ENCODE measurements around the gene USP5. TPM values are rescaled to one million over a fixed set of nuclear protein-coding genes. Genes with fewer than 3 reads are reported as not detected.
"Not testable (repeated sequence)": the region's sequence is repeated elsewhere in the genome, so short reads cannot be mapped to it uniquely, and the experiment has no call there.

The USP5 gene
- total RNA-seq, 1 donor from 2014 or later = 146 TPM

GRCh38 chr12:6888360-6888759 lies 36.4 kb downstream of the USP5 start:
- Histone ChIP-seq H3K4me3 (ENCODE audit: insufficient read depth, low read depth, low read length) (no peak overlapping the region), H2AFZ (ENCODE audit: low read depth, low read length) (no peak overlapping the region), H4K20me1 (ENCODE audit: insufficient read depth, low read length) (no peaks in the 10 kb centered on the region), H3K9me3 (ENCODE audit: insufficient read depth, low read depth, low read length) (no peaks in the 10 kb centered on the region), H3K9ac (ENCODE audit: low read length) (no peak overlapping the region), H3K4me2 (ENCODE audit: low read length) (no peak overlapping the region), H3K4me1 (ENCODE audit: insufficient read depth, low read length) (peaks cover 12% of the 10 kb centered on the region), H3K79me2 (ENCODE audit: insufficient read depth, low read length) (no peaks in the 10 kb centered on the region), H3K27me3 (ENCODE audit: insufficient read depth, low read length) (no peaks in the 10 kb centered on the region), H3K27ac (ENCODE audit: low read depth, low read length) (no peak overlapping the region), H3K36me3 (ENCODE audit: insufficient read depth, low read length) (no peaks in the 10 kb centered on the region)
- Mint-ChIP-seq H3K4me3 (ENCODE audit: unreplicated experiment) (no peak overlapping the region), H3K36me3 (ENCODE audit: low read depth, unreplicated experiment) (peaks cover 8% of the 10 kb centered on the region), H3K9me3 (ENCODE audit: unreplicated experiment) (no peaks in the 10 kb centered on the region), H3K27ac (ENCODE audit: unreplicated experiment) (no peak overlapping the region), H3K27me3 (ENCODE audit: low read depth, unreplicated experiment) (no peaks in the 10 kb centered on the region), H3K4me1 (ENCODE audit: low read depth, unreplicated experiment) (peaks cover 2% of the 10 kb centered on the region)
- FAIRE-seq (no peak), DNase-seq (ENCODE audit: low read depth) (no peak)
- TF ChIP-seq CTCF (IDR thresholded peaks at IDR 0.05; ENCODE audit: insufficient read depth, low read depth, low read length) (no peak), EZH2 (IDR thresholded peaks at IDR 0.05; ENCODE audit: insufficient read depth, low read length) (no peak)

- not testable (repeated sequence) for H3K4me1 Mint-ChIP-seq (ENCODE audit: low read depth, unreplicated experiment); FAIRE-seq
These were observed 36.8 kb downstream of the USP5 start for GRCh38 chr12:6888794-6889193.

GRCh38 chr12:6889775-6890573 lies 38.0 kb downstream of the USP5 start:
- DNase-seq (ENCODE audit: low read depth); H3K4me1 Mint-ChIP-seq (ENCODE audit: low read depth, unreplicated experiment); H3K36me3 ChIP-seq (ENCODE audit: insufficient read depth, low read length); H2AFZ ChIP-seq (ENCODE audit: low read depth, low read length); H3K79me2 ChIP-seq (ENCODE audit: insufficient read depth, low read length); H3K27me3 ChIP-seq (ENCODE audit: insufficient read depth, low read length); H3K27me3 Mint-ChIP-seq (ENCODE audit: low read depth, unreplicated experiment); H4K20me1 ChIP-seq (ENCODE audit: insufficient read depth, low read length); H3K36me3 Mint-ChIP-seq (ENCODE audit: low read depth, unreplicated experiment); FAIRE-seq; H3K9me3 ChIP-seq (ENCODE audit: insufficient read depth, low read depth, low read length); H3K4me3 ChIP-seq (ENCODE audit: insufficient read depth, low read depth, low read length); H3K9me3 Mint-ChIP-seq (ENCODE audit: unreplicated experiment): not testable (repeated sequence)
- Mint-ChIP-seq H3K4me3 (ENCODE audit: unreplicated experiment) (peak overlapping the region; percentile 72), H3K27ac (ENCODE audit: unreplicated experiment) (peak overlapping the region; percentile 97)
- H3K27ac ChIP-seq (ENCODE audit: low read depth, low read length) = peak overlapping the region; percentile 91
- peak overlapping the region; percentile 75 for H3K9ac ChIP-seq (ENCODE audit: low read length)
- H3K4me1 ChIP-seq (ENCODE audit: insufficient read depth, low read length) = peaks cover 12% of the 10 kb centered on the region
- H3K4me2 ChIP-seq (ENCODE audit: low read length) = peak overlapping the region; percentile 85

More at GRCh38 chr12:6888794-6889193, 36.8 kb downstream of the USP5 start:
- not testable (repeated sequence) for H3K36me3 ChIP-seq (ENCODE audit: insufficient read depth, low read length); DNase-seq (ENCODE audit: low read depth); H3K27ac ChIP-seq (ENCODE audit: low read depth, low read length); H3K4me3 ChIP-seq (ENCODE audit: insufficient read depth, low read depth, low read length); H3K27me3 ChIP-seq (ENCODE audit: insufficient read depth, low read length); H3K4me2 ChIP-seq (ENCODE audit: low read length); H3K36me3 Mint-ChIP-seq (ENCODE audit: low read depth, unreplicated experiment); H3K27me3 Mint-ChIP-seq (ENCODE audit: low read depth, unreplicated experiment); H3K4me3 Mint-ChIP-seq (ENCODE audit: unreplicated experiment); H3K9me3 Mint-ChIP-seq (ENCODE audit: unreplicated experiment); H3K79me2 ChIP-seq (ENCODE audit: insufficient read depth, low read length); H2AFZ ChIP-seq (ENCODE audit: low read depth, low read length); H3K9ac ChIP-seq (ENCODE audit: low read length); H3K9me3 ChIP-seq (ENCODE audit: insufficient read depth, low read depth, low read length); H3K27ac Mint-ChIP-seq (ENCODE audit: unreplicated experiment); H4K20me1 ChIP-seq (ENCODE audit: insufficient read depth, low read length)
- H3K4me1 ChIP-seq (ENCODE audit: insufficient read depth, low read length) = peaks cover 12% of the 10 kb centered on the region

Measured in astrocyte (in vitro differentiated cells and primary cell).